Activated CD4-positive, alpha-beta T cell treated with anti-CD3 and anti-CD28 coated beads, Interleukin-2, amount 10 ng/mL, durations not matched to agents 24 days and 14 days (primary cell): ENCODE data around the gene FGFR2. TPM values are rescaled to one million over a fixed set of nuclear protein-coding genes. Genes with fewer than 3 reads are reported as not detected.

Experiments
- DNase-seq: peaks from one replicate; pipeline ENCODE4 v3.0.0; 2022
- H3K27ac Mint-ChIP-seq: one replicate; pipeline ENCODE4 v1.8.0; 2022; ENCODE audit warnings: mild to moderate bottlenecking, mixed read lengths
- H3K27me3 Mint-ChIP-seq: one replicate; pipeline ENCODE4 v1.8.0; 2022; ENCODE audit warnings: mixed read lengths
- H3K36me3 Mint-ChIP-seq: one replicate; pipeline ENCODE4 v1.8.0; 2022; ENCODE audit warnings: low read depth, mild to moderate bottlenecking, mixed read lengths
- H3K4me1 Mint-ChIP-seq: one replicate; pipeline ENCODE4 v1.8.0; 2021; ENCODE audit warnings: mixed read lengths
- H3K4me3 Mint-ChIP-seq: one replicate; pipeline ENCODE4 v1.8.0; 2022; ENCODE audit warnings: mild to moderate bottlenecking, moderate library complexity, mixed read lengths
- H3K9me3 Mint-ChIP-seq: one replicate; pipeline ENCODE4 v1.8.0; 2021; ENCODE audit warnings: mixed read lengths
- intact Hi-C: fragments of 100-400 bp; cut with micrococcal nuclease; formaldehyde crosslinking; loops from one replicate; pipeline ENCODE4 v1.15.1; 2023
- total RNA-seq: library from RNA; stranded (reverse); gene quantifications from 2 replicates; pipeline ENCODE4 v1.2.3, GENCODE V29; 2022

Gene FGFR2
- total RNA-seq, 1 donor from 2014 or later: not detected

DNA sequence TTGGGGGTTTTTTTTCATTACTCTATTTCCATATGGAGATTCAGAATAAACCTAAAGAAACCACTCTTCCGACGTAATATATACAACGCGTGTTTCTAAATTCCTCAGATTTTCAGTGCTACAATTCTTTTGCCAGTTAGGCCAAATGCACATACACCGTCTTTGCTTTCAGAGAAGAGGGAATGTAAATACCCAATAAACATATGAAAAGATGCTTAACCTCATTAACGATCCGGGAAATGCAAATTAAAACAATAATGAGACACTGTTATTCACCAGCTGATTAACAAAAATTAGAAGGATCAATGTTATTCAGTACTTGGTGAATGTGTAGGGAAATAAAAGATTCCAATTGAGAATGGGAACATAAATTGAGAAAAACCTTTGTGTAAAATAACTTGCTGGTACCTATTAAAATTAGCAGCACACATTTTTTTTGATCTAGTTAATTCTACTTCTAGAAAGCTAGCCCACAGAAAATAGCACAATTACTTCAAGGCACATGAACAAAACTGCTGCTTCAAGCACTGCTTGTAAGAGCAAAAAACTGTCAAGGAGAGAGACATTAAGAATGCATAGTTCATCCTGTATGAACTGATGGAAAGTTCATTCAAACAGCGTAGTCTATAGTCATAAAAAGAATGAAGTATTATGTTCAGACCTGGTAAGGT lies 56.7 kb downstream of the FGFR2 start:
- no peaks in the 10 kb centered on the region for H3K4me1 Mint-ChIP-seq
- intact Hi-C loops: no loop called here

DNA sequence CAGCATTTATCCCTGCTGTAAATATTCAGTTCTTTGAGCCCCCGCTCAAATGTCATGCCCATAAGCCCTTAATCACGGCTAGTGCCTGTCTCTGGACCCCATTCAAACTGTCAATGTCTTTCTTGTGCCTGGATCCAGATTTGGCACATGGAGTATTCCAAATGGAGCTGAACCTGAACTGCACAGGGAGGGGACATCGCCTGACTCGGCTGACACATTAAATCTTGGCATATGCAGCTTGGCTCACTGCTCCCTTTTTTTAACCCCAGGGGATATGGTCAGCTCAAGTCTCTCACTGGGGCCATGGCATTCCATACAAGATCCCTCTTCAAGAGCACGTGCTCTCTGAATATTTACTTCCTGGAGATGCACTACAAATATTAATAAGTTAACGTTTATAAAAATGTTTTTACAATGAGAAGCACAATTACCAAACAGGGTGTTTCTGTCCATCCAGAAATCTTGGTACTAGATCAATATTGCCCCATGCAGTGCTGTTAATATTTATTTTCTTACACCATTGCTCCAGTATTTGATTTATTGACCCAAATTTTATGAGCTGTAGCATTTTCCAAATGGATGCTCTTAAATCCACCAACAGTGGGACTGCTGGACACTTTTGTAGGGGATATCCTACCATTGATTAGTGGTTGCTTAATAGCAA lies 57.4 kb downstream of the FGFR2 start:
- DNase-seq: no peak
- Mint-ChIP-seq H3K27ac (no peak overlapping the region), H3K4me1 (no peaks in the 10 kb centered on the region), H3K4me3 (no peak overlapping the region), H3K9me3 (no peaks in the 10 kb centered on the region), H3K36me3 (no peaks in the 10 kb centered on the region), H3K27me3 (no peaks in the 10 kb centered on the region)
- intact Hi-C loops: no loop called here

More for the DNA sequence above, 56.7 kb downstream of the FGFR2 start:
- Mint-ChIP-seq H3K4me3 (no peak overlapping the region), H3K9me3 (no peaks in the 10 kb centered on the region), H3K27ac (no peak overlapping the region), H3K27me3 (no peaks in the 10 kb centered on the region), H3K36me3 (no peaks in the 10 kb centered on the region)
- DNase-seq: no peak

DNA sequence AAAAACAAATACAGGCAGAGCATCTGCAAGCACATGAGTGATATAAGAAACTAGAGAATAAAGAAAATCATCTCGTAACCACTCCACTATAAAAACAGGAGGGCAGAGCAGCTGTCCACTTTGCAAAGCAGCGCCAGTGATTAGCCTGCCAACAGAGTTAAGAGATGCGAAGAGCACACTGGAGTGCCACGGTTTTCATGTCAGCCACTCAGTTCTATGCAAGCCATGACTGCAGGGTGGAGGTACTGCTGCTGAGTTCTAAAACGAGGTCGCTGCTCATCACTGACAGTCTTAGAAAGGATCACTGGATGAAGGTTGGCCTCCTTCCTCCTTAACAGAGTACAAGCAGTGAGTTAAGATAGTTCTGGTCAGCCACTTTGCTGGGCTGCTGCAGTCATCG lies 58.5 kb downstream of the FGFR2 start:
- Mint-ChIP-seq H3K4me3 (no peak overlapping the region), H3K27ac (no peak overlapping the region), H3K9me3 (no peaks in the 10 kb centered on the region), H3K36me3 (no peaks in the 10 kb centered on the region), H3K4me1 (no peaks in the 10 kb centered on the region), H3K27me3 (no peaks in the 10 kb centered on the region)
- no peak for DNase-seq
- intact Hi-C loops: no loop called here

DNA sequence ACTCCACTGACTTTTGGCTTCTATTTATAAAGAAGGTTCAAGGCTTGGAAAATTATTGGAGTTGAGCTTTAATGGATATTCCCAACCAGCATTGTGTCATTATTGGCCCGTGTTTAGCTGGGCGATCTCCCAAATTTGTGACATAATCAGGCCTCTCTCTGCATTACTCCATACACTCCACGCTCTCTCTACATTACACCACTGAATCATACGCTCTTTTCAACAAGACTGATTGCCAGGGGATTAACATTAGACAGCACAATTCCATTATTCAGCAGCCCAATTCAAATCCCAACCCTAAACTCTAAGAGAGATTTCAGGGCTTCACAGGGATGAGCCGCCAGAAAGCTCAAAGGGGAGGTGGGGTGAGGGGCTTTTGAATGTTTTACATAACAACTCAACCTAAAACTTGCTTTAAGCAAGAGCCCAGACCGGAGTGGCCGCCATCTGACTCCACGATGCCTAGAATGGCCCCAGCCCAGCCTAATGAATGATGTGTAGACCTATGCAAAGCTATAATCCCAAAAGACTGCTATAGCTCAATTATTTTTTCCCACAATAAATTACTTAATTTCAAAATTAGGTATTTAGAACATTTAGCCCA lies 61.8 kb downstream of the FGFR2 start:
- intact Hi-C loops: no loop called here
- no peak for DNase-seq
- Mint-ChIP-seq H3K4me1 (no peaks in the 10 kb centered on the region), H3K27ac (no peak overlapping the region), H3K27me3 (no peaks in the 10 kb centered on the region), H3K4me3 (no peak overlapping the region), H3K36me3 (no peaks in the 10 kb centered on the region), H3K9me3 (no peaks in the 10 kb centered on the region)

DNA sequence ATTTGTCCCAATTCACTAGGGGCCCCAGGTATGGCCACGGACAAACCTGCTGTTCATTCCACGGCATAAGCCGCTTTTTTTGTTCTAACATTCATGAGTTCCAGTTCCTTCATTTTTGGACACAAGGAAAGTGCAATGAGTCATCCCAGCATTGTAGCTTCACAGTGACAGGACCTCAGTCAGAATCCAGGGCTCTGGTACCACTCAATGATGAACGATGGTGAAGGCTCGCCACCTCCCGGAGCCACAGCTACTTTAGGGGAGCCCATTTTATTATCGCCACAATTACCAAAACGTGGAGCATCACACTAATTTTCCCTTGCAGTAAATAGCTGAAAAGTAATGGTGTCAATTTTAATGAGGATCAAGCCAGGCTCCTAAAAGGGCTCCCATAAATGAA lies 62.9 kb downstream of the FGFR2 start:
- no peaks in the 10 kb centered on the region for H3K27me3 Mint-ChIP-seq
- no peak overlapping the region for H3K27ac Mint-ChIP-seq
- no peaks in the 10 kb centered on the region for H3K4me1 Mint-ChIP-seq
- H3K9me3 Mint-ChIP-seq: no peaks in the 10 kb centered on the region
- no peak overlapping the region for H3K4me3 Mint-ChIP-seq
- no peaks in the 10 kb centered on the region for H3K36me3 Mint-ChIP-seq
- no peak for DNase-seq
- intact Hi-C loops: no loop called here

DNA sequence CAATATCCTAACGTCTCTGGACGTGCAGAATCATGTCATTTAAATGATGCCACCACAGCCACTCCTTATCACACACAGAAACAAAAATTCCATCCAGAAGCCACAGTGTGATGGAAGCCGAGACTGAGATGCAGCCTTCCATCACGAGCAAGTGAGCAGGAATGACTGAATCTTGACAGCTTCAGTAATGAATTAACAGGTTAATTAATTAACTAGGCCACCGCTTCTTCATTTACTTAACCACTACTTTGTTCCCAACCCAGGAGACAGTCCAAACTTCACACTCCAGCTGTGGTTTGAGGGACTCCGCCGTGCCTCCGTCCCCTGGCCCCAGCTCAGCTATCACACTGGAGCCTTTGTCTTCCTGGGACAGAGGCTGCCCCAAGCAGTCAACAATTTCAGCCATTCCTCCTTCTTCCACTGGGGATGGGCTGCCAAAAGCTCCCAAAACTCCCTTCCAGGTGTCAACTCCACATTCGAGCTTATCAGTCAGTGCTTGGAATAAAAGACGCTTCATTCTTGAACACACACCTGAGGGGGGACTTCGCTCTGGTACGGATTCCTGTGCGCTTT lies 65.9 kb downstream of the FGFR2 start:
- Mint-ChIP-seq H3K36me3 (no peaks in the 10 kb centered on the region), H3K27ac (no peak overlapping the region), H3K4me3 (no peak overlapping the region), H3K27me3 (no peaks in the 10 kb centered on the region), H3K4me1 (no peaks in the 10 kb centered on the region), H3K9me3 (no peaks in the 10 kb centered on the region)
- no peak for DNase-seq
- intact Hi-C loops: no loop called here

DNA sequence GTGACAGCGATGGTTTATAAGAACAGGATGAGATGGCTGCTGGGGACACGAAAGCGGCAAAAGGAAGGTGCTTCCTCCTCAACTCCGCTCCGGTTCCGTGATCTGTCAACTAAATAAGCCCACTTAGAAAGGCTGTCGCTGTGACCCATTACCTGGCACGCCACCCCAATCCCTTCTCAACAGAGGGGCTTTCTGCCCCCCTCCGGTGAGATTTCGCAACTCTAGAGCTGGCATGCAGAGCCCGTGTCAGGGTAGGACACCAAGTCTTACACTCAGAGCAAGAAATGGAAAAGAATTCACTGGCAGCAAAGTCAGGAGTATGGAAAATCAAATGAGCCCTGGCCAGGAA lies 66.4 kb downstream of the FGFR2 start:
- DNase-seq: no peak
- no peaks in the 10 kb centered on the region for H3K9me3 Mint-ChIP-seq
- intact Hi-C loops: no loop called here
- no peaks in the 10 kb centered on the region for H3K36me3 Mint-ChIP-seq
- no peaks in the 10 kb centered on the region for H3K4me1 Mint-ChIP-seq
- no peak overlapping the region for H3K4me3 Mint-ChIP-seq
- H3K27ac Mint-ChIP-seq: no peak overlapping the region
- H3K27me3 Mint-ChIP-seq: no peaks in the 10 kb centered on the region

DNA sequence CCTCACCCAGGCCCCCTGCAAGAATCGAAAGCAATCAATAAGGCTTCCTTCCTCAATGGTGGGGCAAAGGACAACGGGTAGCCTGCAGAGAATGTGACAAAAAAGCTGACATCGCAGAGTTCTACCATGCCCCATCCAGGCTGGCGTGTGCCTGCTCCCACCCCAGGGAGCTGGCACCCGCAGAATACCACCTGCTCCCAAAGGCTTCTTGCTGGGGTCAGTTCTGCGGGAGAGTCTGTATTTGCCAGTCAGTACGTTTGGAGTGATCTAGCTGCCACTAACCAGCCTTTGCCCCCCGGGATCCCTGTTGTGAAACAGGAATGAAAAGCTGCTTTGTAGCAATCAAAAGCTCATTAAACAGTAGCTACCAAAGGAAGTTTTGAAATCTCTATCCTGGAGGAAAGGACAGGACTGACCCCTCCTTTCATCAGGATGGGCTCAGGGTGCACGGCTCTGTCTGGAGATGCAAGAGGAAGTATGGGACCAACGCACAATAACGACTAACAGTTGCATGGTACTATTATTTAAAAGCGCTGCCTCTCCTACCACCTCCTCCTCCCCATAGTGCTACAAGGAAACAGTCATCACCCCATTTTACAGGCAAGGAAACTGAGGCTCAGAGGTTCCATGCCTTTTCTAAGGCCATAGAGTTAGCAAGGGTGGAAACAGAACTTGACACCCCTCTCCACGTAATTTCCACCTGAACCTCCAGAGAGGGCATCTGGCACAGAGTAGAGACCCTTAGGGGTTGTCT lies 67.0 kb downstream of the FGFR2 start:
- Mint-ChIP-seq H3K9me3 (no peaks in the 10 kb centered on the region), H3K36me3 (no peaks in the 10 kb centered on the region), H3K27me3 (no peaks in the 10 kb centered on the region), H3K27ac (no peak overlapping the region), H3K4me3 (no peak overlapping the region), H3K4me1 (no peaks in the 10 kb centered on the region)
- no peak for DNase-seq
- intact Hi-C loops: no loop called here

DNA sequence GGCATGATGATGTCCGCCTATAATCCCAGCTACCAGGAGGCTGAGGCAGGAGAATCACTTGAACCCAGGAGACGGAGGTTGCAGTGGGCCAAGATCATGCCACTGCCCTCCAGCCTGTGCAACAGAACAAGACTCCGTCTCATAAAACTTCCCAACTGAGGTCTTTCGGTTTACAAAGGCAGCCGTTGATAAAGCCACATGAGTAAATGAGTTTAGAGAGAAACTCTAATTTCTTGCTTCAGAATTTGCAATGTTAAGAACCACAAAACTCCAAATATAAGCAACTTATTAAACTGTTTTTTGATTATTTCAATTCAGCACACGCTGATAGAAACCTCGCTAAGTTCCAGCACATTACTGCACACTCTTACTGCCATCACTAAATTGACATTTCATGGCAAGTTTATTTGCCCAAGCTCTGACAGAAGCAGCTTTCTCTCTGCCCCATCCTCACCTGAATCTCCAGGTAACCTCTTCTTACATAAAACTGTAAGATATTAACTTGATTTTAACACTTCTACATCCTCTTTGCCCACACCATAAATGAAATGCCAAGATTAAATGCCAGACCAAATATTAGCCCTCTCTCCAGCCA lies 67.7 kb downstream of the FGFR2 start:
- no peak overlapping the region for H3K4me3 Mint-ChIP-seq
- H3K4me1 Mint-ChIP-seq: no peaks in the 10 kb centered on the region
- intact Hi-C loops: no loop called here
- no peaks in the 10 kb centered on the region for H3K9me3 Mint-ChIP-seq
- H3K27me3 Mint-ChIP-seq: no peaks in the 10 kb centered on the region
- no peak for DNase-seq
- no peak overlapping the region for H3K27ac Mint-ChIP-seq
- no peaks in the 10 kb centered on the region for H3K36me3 Mint-ChIP-seq

DNA sequence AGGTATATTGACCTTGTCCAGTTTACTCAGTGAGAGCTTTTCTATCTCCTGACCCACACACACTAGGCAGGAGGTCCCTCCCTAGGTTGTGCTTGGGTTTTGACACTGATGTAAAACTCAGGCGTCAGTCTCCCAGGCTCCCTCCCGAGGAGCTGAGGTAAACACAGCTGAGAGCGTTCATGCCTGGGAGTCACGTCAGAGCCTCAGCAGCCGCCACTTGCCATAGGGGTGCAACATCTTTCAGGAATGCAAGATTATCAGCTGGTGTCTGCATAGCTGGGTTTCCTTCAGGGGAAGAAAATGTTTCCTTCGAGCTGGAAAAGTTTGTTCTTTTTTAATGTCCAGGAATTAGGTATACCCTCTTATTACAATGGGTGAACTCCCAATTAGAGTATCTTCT lies 70.6 kb downstream of the FGFR2 start:
- no peaks in the 10 kb centered on the region for H3K27me3 Mint-ChIP-seq
- no peaks in the 10 kb centered on the region for H3K4me1 Mint-ChIP-seq

DNA sequence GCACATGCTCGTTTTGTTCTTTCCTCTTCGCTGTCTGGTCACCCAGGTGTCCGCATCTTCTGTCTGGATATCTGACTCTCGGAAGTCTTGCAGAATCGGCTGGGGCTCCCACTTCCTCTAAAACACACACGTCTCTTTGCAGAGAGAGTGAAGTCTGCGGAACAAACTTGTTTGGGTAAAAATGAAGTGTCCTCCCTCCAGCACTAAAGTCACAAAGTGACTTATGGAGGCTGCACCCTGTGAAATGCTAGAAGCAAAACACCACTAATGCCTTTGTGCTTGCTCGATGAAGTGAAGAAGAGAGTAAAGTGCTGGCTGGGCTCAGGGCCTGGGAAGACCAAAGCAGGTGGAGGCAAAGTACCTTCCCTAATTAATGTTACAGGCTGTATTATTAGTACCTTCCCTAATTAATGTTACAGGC lies 71.4 kb downstream of the FGFR2 start:
- no peaks in the 10 kb centered on the region for H3K4me1 Mint-ChIP-seq
- H3K36me3 Mint-ChIP-seq: no peaks in the 10 kb centered on the region
- no peak overlapping the region for H3K27ac Mint-ChIP-seq
- intact Hi-C loops: no loop called here
- H3K9me3 Mint-ChIP-seq: no peaks in the 10 kb centered on the region
- no peak for DNase-seq
- H3K27me3 Mint-ChIP-seq: no peaks in the 10 kb centered on the region
- no peak overlapping the region for H3K4me3 Mint-ChIP-seq

More for the DNA sequence above, 70.6 kb downstream of the FGFR2 start:
- Mint-ChIP-seq H3K4me3 (no peak overlapping the region), H3K27ac (no peak overlapping the region), H3K36me3 (no peaks in the 10 kb centered on the region), H3K9me3 (no peaks in the 10 kb centered on the region)
- no peak for DNase-seq
- intact Hi-C loops: no loop called here

DNA sequence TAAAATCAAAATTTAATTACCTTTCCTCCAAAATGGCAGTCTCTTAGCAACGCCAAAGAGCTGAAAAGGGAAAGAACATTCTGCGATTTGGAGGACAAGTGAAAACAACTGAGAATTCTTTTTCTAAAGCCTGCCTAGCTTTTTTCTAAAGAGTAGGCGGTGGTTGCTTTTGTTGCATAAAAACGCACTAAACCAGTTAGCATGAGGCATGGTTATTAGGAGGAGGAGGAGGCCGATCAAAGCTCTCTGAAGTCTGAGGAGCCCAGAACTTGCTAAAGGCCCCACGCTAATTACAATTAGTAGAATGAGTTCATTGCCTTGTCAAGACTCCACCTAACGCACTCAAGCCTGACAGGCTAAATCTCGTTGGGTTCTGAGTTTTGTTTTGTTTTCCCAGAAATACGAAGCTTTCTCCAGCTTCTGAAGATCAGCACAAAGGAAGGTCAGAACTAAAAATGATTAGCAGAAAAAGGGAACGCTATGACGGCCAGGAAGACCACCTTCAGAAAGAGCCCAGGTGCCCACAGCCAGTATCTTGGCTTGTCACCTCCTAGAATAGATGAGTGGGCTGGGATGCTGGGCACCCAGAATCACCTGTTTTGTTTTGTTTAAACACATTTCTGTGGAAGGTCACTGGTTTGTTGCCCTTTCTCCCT lies 72.0 kb downstream of the FGFR2 start:
- intact Hi-C loops: no loop called here
- H3K27ac Mint-ChIP-seq: no peak overlapping the region
- no peak for DNase-seq
- H3K4me3 Mint-ChIP-seq: no peak overlapping the region
- H3K9me3 Mint-ChIP-seq: no peaks in the 10 kb centered on the region
- no peaks in the 10 kb centered on the region for H3K36me3 Mint-ChIP-seq
- no peaks in the 10 kb centered on the region for H3K4me1 Mint-ChIP-seq
- H3K27me3 Mint-ChIP-seq: no peaks in the 10 kb centered on the region
